ENCODE measurements around the gene ZNF692.

The ZNF692 gene

GRCh38 chr1:248873993-248874533 lies 15.2 kb upstream of the ZNF692 start:
- peak; percentile 71 for DNase-seq (ENCODE audit: low read depth)

GRCh38 chr1:248873409-248873992 lies 14.6 kb upstream of the ZNF692 start:
- peak; percentile 86 for DNase-seq (ENCODE audit: low read depth)

GRCh38 chr1:248872752-248873408 lies 14.0 kb upstream of the ZNF692 start:
- no peak for DNase-seq (ENCODE audit: low read depth)

GRCh38 chr1:248871837-248872401 lies 13.0 kb upstream of the ZNF692 start:
- DNase-seq (ENCODE audit: low read depth): no peak

- peak; percentile 66 for DNase-seq (ENCODE audit: low read depth)
Observed at GRCh38 chr1:248862998-248863881, 4.4 kb upstream of the ZNF692 start.

DNA sequence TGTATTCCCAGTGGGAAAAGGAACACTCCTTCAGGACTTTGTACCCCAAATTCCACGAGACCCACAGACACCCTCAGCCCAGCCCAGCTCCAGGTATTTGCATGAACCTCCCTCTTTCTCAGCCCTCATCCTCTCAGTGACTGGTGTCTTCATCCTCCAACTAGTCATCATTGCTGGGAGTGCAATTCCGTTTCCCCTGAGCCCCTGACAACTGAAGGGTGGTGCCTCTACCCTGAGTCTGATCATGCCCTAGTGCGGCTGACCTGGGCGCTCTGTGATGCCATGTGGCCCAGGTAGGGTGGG lies 3.8 kb upstream of the ZNF692 start:
- DNase-seq (ENCODE audit: low read depth): no peak

DNA sequence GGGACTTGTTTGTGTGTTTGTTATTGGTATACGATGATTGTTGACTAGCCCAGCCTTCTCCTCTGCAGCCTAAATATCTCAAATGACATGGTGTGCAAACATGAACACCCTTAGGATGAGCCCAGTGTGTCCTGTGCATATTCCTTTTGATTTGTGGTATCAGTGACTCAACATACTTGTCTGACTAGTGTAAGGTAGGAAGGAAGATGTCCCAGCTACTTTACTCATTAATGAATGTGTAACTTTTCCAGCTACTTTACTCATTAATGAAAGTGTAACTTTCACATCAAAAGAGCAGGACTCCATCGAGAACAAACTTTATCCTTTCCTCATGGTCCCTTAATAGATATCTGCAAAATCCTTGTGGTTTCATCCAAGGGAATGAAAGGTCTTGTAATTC lies 2.7 kb upstream of the ZNF692 start:
- no peak for DNase-seq (ENCODE audit: low read depth)

DNA sequence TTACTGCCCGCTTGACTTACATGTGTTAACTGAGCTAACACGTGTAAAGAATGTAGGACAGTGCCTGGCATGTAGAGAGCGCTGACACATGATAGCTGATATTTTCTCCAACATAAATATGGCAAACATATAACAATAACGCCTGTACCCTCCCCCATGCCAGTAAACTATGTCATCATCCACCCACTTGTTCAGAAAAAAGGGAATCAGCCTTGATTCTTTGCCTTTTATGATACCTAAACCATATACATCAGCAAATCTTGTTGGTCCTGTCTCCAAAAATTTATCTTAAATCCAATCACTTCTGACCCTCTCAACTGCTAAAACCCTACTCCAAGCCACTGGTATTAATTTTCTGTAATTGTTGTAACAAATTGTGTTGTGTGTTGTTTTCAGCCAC lies 1.1 kb upstream of the ZNF692 start:
- DNase-seq (ENCODE audit: low read depth): no peak

GRCh38 chr1:248858096-248858890 lies 592 bp downstream of the ZNF692 start:
- DNase-seq (ENCODE audit: low read depth): no peak

DNA sequence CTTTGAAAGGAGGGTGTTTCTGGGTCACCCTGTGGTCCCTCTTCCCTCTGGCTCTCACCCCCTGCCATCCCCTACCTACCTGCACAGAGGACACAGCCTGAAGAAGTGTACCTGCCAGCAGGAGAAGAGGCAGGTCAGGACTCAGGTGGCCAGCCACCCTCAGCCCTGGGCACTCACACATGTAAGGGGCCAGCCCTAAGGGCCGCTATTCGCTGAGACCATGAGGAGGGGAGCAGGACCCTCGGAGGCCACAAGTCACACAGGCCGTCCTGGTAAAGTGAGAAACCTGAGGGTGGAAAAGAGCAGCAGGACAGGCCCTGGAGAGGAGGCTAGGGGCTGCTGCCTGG lies 1.2 kb downstream of the ZNF692 start:
- DNase-seq (ENCODE audit: low read depth): no peak

GRCh38 chr1:248857201-248857600 lies 1.7 kb downstream of the ZNF692 start:
- no peak for DNase-seq (ENCODE audit: low read depth)

- no peak for DNase-seq (ENCODE audit: low read depth)
Observed at GRCh38 chr1:248856176-248856575, 2.7 kb downstream of the ZNF692 start.

- no peak for DNase-seq (ENCODE audit: low read depth)
Observed at GRCh38 chr1:248855580-248855979, 3.3 kb downstream of the ZNF692 start.

DNA sequence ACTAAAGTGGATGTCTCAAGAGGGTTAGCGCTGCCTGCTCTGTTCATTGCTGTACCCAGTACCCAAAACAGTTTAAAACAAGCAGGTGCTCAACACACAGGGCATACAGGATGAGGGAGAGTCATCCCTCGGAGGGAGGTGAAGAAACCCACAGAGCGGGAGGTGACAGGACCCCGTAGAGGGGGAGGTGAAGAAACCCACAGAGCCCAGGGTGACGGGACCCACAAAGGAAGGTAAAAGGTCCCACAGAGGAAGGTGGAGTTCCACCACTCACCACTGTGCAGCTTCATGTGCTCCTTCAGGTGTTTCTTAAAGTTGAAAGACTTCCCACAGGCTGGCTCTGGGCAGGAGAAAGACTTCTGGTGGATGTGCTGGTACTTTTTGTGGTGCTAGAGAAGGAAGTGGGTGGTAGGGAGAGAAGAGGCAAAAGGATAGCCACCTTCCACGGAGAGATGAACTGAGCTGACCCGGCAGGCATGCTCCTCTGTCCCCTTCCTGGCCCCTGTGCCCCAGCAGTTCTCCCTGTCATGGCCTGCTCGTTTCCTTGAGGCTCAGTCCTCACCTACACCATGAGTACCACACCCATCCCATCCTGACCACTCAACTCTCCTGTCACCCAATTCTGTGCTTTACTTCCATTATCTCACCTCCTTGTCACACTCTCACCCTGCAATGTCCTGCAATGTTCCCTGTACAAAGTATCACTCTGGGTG lies 5.1 kb downstream of the ZNF692 start:
- DNase-seq (ENCODE audit: low read depth): peak; percentile 36

DNA sequence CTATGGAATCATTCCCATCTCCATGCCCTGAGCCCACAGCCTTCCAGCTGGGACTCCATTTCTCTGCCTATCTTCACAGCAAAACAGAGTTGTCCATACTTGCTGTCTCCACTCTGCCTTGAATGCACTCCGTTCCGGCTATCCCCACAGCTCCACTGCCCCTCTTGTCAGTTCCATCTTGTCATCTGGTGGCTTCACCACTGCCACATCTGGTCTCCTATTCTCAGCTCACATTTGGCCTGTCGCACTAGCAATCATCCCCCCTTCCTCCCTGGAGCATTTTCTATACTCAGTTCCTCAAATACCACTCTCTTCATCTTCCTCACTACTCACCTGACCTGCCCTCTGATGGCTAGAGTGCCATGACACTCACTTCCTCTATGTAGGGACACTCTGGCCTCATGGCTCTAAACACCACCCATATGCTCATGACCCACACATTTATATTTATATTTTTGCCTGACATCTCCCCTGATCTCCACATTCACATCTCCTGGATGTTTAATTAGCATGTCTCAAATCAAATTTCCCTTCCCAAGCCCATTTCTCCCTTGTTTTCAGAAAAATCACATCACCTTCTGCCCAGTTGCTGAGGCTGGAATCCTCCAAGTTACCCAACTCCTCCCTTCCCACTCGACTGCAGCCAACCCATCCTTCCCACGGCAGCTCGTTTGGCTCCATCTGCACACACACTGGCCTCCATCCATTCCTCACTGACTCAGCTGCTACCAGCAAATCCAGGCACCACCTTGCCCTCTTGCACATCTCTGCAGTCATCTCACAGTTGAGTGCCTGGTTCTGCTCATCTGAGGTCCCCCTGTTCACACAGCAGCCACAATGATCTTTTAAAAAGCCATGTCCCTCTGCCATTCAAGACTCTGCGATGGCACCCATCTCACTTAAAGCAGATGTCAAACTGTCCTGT lies 6.1 kb downstream of the ZNF692 start:
- DNase-seq (ENCODE audit: low read depth): no peak

DNA sequence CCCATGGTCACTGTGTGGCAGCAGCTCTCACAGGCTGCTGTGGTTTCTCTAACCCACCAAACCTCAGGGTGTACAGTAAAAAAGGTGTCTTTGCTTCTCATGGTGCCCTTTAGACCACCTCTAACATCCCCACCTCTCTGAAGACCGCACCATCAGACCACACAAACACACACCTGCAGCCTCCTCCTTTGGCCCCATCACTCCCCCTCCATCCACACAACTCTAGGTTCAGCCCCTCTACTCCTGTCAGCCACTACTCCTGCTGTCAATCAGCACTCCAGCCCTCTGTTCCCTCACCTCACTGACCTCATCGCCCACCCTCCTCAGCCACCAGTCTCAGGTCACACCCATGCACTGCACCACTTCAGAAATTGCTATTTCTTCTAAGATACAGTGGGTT lies 7.5 kb downstream of the ZNF692 start:
- no peak for DNase-seq (ENCODE audit: low read depth)

- no peak for DNase-seq (ENCODE audit: low read depth)
Observed at GRCh38 chr1:248850536-248851251, 8.2 kb downstream of the ZNF692 start.

DNA sequence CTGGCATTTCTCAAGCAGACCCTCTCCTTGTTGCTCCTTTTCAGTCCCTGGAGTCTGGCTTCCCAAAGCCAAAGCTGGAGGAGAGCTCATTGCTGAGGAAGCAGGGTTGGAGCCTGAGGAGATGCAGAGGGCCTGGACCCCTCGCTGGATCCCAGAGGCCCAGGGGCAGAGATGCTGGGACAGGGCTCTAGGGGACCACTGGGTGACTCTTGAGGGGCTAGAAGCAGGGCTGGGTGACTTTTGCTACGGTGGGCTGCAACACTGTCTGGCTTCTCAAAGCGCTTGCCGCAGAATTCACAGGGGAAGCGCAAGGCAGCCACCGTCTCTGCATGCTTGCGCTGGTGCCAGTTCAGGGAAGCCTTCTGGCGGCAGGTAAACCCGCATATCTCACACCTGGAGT lies 8.8 kb downstream of the ZNF692 start:
- no peak for DNase-seq (ENCODE audit: low read depth)

GRCh38 chr1:248849637-248850036 lies 9.2 kb downstream of the ZNF692 start:
- no peak for DNase-seq (ENCODE audit: low read depth)

GRCh38 chr1:248849152-248849551 lies 9.7 kb downstream of the ZNF692 start:
- no peak for DNase-seq (ENCODE audit: low read depth)
